Glutamatergic neuron (in vitro differentiated cells): ENCODE results near the gene CSNK1D. TPM values are rescaled to one million over a fixed set of nuclear protein-coding genes. Genes with fewer than 3 reads are reported as not detected.

ENCODE experiments used
- DNase-seq: peaks from one replicate; pipeline ENCODE4 v3.0.0; 2022
- H3K27ac Mint-ChIP-seq: one replicate; pipeline ENCODE4 v1.8.0; 2020; ENCODE audit warnings: mild to moderate bottlenecking, mixed read lengths, inconsistent platforms; ENCODE audit not compliant: unreplicated experiment
- H3K27me3 Mint-ChIP-seq: one replicate; pipeline ENCODE4 v1.8.0; 2020; ENCODE audit warnings: mild to moderate bottlenecking, moderate library complexity, mixed read lengths, inconsistent platforms; ENCODE audit not compliant: unreplicated experiment
- H3K36me3 Mint-ChIP-seq: one replicate; pipeline ENCODE4 v1.8.0; 2020; ENCODE audit warnings: mild to moderate bottlenecking, mixed read lengths, inconsistent platforms; ENCODE audit not compliant: unreplicated experiment
- H3K4me1 Mint-ChIP-seq: one replicate; pipeline ENCODE4 v1.8.0; 2020; ENCODE audit warnings: mild to moderate bottlenecking, low read depth, mixed read lengths, inconsistent platforms; ENCODE audit not compliant: unreplicated experiment
- H3K4me3 Mint-ChIP-seq: one replicate; pipeline ENCODE4 v1.8.0; 2020; ENCODE audit warnings: mild to moderate bottlenecking, mixed read lengths, inconsistent platforms; ENCODE audit not compliant: unreplicated experiment
- H3K9me3 Mint-ChIP-seq: one replicate; pipeline ENCODE4 v1.8.0; 2020; ENCODE audit warnings: mild to moderate bottlenecking, moderate library complexity, mixed read lengths, inconsistent platforms; ENCODE audit not compliant: unreplicated experiment
- total RNA-seq: library from RNA; stranded (reverse); fragmentation: NEBNext Ultra II Directional; extraction: Animal tissue kit (Norgen Biotek cat#: 25700); gene quantifications from one replicate; pipeline ENCODE4 v1.2.1, GENCODE V29; 2021; ENCODE audit not compliant: unreplicated experiment
- TF ChIP-seq, protein P1 (sequence below): fragments of 200-600 bp; sonication (generic); IDR thresholded peaks from one replicate; pipeline ENCODE4 v1.5.0; 2021; ENCODE audit not compliant: partially characterized antibody, unreplicated experiment

CSNK1D gene
- total RNA-seq, 1 donor from 2014 or later = 211 TPM

DNA sequence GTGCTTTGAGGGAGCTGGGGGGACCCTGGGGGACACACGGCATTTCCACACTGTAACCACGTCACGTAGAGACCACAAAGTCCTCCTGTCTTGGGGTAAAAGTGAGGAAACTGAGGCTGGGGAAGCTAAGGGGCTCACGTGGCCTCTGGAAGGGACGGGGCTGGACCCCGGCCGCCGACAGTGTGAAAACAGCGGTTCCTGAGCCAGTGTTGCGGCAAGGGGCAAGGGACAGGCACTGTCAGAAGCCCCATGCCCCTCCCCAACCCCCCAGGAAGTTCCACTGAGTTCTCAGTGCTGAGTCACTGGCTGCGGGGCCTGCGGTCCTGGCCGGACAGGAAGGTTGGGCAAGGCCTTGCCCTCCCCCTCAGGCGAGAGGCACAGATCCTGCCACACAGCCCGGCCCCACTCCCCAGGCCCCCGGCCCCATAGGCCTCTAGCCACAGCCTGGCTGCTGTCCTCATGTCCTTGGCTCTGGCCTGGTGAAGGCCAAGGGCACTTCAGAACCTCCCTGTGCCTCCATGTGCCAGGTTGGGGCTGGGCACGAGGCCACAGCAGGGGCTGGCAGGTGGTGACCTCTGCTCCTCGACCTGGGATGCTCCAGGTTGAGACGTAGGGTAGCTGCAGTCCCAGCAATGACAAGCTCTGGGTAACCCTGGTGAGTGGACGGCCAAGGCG, 55.8 kb downstream of the CSNK1D start:
- Mint-ChIP-seq H3K36me3 (no peaks in the 10 kb centered on the region), H3K9me3 (peaks cover 4% of the 10 kb centered on the region), H3K27me3 (peaks cover 5% of the 10 kb centered on the region), H3K4me3 (no peak overlapping the region), H3K27ac (no peak overlapping the region), H3K4me1 (no peaks in the 10 kb centered on the region)
- TF ChIP-seq, protein P1, sequence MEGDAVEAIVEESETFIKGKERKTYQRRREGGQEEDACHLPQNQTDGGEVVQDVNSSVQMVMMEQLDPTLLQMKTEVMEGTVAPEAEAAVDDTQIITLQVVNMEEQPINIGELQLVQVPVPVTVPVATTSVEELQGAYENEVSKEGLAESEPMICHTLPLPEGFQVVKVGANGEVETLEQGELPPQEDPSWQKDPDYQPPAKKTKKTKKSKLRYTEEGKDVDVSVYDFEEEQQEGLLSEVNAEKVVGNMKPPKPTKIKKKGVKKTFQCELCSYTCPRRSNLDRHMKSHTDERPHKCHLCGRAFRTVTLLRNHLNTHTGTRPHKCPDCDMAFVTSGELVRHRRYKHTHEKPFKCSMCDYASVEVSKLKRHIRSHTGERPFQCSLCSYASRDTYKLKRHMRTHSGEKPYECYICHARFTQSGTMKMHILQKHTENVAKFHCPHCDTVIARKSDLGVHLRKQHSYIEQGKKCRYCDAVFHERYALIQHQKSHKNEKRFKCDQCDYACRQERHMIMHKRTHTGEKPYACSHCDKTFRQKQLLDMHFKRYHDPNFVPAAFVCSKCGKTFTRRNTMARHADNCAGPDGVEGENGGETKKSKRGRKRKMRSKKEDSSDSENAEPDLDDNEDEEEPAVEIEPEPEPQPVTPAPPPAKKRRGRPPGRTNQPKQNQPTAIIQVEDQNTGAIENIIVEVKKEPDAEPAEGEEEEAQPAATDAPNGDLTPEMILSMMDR = no peak
- DNase-seq = no peak

DNA sequence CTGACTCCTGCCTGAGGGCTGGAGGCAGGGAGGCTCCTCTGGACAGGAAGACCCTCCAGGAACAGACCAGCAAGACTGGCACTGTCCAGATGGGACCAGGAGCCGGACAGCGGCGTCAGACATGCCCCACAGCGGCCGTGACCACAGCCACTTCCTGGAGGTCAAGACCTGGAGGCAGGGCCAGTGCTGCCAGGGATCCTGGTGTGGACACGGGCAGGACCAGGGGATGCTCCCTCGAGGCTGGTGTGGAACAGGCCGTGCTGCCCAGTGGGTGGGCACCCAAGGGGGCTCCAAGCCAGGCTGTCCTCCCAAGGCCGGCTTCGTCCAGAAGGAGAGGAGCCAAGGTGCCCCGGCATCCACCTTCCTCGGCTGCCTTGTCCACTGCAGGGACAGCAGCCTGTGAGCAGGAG, 56.4 kb downstream of the CSNK1D start:
- TF ChIP-seq, protein P1 = no peak
- DNase-seq = no peak
- Mint-ChIP-seq H3K27ac (no peak overlapping the region), H3K27me3 (peaks cover 5% of the 10 kb centered on the region), H3K4me3 (no peak overlapping the region), H3K36me3 (no peaks in the 10 kb centered on the region), H3K4me1 (no peaks in the 10 kb centered on the region), H3K9me3 (peaks cover 4% of the 10 kb centered on the region)

DNA sequence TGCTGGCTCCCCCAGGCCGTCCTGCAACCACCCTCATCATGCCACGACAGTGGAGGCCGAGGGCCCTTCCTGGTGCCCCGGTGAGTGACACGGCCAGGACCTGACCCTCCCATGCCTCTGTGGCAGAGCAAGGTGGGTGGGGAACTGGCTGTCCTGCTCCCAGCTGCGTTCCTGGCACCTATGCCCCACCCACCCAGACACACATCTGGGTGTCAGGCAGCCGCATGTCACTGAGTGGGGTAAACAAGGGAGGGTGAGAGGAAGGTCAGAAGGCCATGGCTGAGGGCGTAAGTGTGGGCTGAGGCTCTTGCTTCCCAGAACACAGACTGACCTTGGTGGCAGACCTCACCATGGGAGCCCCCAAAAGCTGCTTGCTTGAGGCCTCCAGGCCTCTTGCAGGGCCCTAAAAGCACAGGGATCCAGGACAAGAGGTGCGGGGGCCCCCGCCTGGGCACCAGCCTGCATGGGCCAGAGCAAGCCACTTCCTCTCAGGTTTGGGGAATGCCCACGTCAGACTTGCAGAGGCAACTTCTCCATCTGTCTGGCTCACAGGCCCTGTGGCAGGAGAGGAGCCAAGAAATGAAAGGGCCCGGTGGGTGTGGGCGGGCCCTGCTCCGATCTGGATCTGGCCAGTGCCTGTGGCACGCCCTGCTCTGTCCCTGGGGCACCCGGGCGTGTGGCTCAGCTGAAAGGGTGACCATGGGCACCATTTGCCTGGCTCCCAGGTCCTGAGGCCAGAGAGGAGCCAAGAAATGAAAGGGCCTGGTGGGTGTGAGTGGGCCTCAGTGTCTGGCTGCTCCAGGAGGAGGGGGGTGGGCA, 57.0 kb downstream of the CSNK1D start:
- Mint-ChIP-seq H3K9me3 (peaks cover 3% of the 10 kb centered on the region), H3K36me3 (no peaks in the 10 kb centered on the region), H3K4me1 (no peaks in the 10 kb centered on the region), H3K27me3 (peaks cover 5% of the 10 kb centered on the region), H3K4me3 (no peak overlapping the region), H3K27ac (no peak overlapping the region)
- DNase-seq = no peak
- TF ChIP-seq, protein P1 = no peak

DNA sequence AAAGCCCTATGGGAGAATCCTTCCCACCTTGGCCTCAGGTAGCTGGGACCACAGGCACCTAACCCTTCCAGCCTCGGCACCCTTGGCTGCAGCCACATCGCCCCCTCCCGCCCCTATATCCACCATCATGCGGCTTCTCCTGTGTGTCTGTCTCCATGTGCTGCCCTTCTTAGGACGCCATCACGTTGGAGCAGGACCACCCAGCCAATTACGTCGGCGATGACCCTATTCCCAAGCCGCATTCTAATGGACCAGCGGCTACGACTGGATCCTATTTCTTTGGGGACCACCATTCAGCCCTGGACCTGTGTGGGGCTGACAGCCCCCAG, 57.6 kb downstream of the CSNK1D start:
- TF ChIP-seq, protein P1 = no peak
- peaks cover 5% of the 10 kb centered on the region for H3K27me3 Mint-ChIP-seq
- H3K4me3 Mint-ChIP-seq = no peak overlapping the region
- no peaks in the 10 kb centered on the region for H3K36me3 Mint-ChIP-seq
- no peak for DNase-seq
- H3K4me1 Mint-ChIP-seq = no peaks in the 10 kb centered on the region
- no peak overlapping the region for H3K27ac Mint-ChIP-seq
- H3K9me3 Mint-ChIP-seq = peaks cover 2% of the 10 kb centered on the region
